PC-9 (cell line): ENCODE measurements around the gene PGS1. TPM values are rescaled to one million over a fixed set of nuclear protein-coding genes. Genes with fewer than 3 reads are reported as not detected.

Experiments used
- BruUV-seq: library from RNA; stranded (reverse); fragments of 400-500 nt; replicated peaks from 2 replicates; lab custom pipeline; 2021; lab: Mats Ljungman, UMichigan
- CTCF ChIA-PET: fragments of 300-600 bp; sonication (Branson Sonifier 250); formaldehyde crosslinking; loops from one replicate; lab custom pipeline; 2022; ENCODE audit warnings: antibody characterized with exemption; lab: Charles Lee
- POLR2A ChIA-PET: fragments of 300-600 bp; sonication (Branson Sonifier 250); formaldehyde crosslinking; loops from one replicate; lab custom pipeline; 2022; ENCODE audit warnings: antibody characterized with exemption; ENCODE audit not compliant: unreplicated experiment; lab: Charles Lee
- DNase-seq, 2 experiments: peaks; one replicate each; pipeline versions ENCODE4 v3.0.0 to v3.0.0-alpha.2; 2015 to 2022; ENCODE audit warnings: mixed read lengths in 1 of 2
- H2AFZ ChIP-seq: fragments of 200-600 bp; sonication (generic); 2 replicates; pipeline ENCODE4 v1.8.1; 2017; ENCODE audit warnings: antibody characterized with exemption
- H3F3A ChIP-seq: fragments of 200-600 bp; sonication (generic); 2 replicates; pipeline ENCODE4 v1.8.1; 2017; ENCODE audit warnings: antibody characterized with exemption, mild to moderate bottlenecking, low read depth; ENCODE audit not compliant: insufficient read depth
- H3K27ac ChIP-seq: fragments of 200-600 bp; sonication (generic); 2 replicates; pipeline ENCODE4 v1.6.1; 2016; ENCODE audit warnings: mixed run types
- H3K27me3 ChIP-seq: fragments of 200-600 bp; sonication (generic); 2 replicates; pipeline ENCODE4 v1.6.1; 2016; ENCODE audit warnings: low read depth, mixed run types; ENCODE audit not compliant: insufficient read depth
- H3K36me3 ChIP-seq: fragments of 200-600 bp; sonication (generic); 2 replicates; pipeline ENCODE4 v1.6.1; 2016; ENCODE audit warnings: low read depth, mixed run types
- H3K4me1 ChIP-seq: fragments of 200-600 bp; sonication (generic); replicated peaks from 2 replicates; pipeline ENCODE4 v1.6.1; 2016; ENCODE audit warnings: mixed run types; ENCODE audit not compliant: insufficient read depth
- H3K4me2 ChIP-seq: fragments of 200-600 bp; sonication (generic); 2 replicates; pipeline ENCODE4 v1.6.1; 2017; ENCODE audit warnings: mixed run types
- H3K4me3 ChIP-seq: fragments of 200-600 bp; sonication (generic); 2 replicates; pipeline ENCODE4 v1.6.1; 2016; ENCODE audit warnings: mixed run types
- H3K79me2 ChIP-seq: fragments of 200-600 bp; sonication (generic); 2 replicates; pipeline ENCODE4 v1.6.1; 2017; ENCODE audit warnings: low read depth, mixed run types
- H3K9me2 ChIP-seq: fragments of 200-600 bp; sonication (generic); 2 replicates; pipeline ENCODE4 v1.8.1; 2017; ENCODE audit warnings: mild to moderate bottlenecking; ENCODE audit not compliant: insufficient read depth
- H3K9me3 ChIP-seq: fragments of 200-600 bp; sonication (generic); 2 replicates; pipeline ENCODE4 v1.8.1; 2016; ENCODE audit warnings: low read depth; ENCODE audit not compliant: insufficient read depth
- H4K20me1 ChIP-seq: fragments of 200-600 bp; sonication (generic); 2 replicates; pipeline ENCODE4 v1.8.1; 2017; ENCODE audit not compliant: insufficient read depth
- CTCF ChIP-seq: fragments of 200-600 bp; sonication (generic); conservative IDR thresholded peaks from 2 replicates; pipeline ENCODE4 v1.6.1; 2017; ENCODE audit warnings: mixed run types, antibody characterized with exemption, mild to moderate bottlenecking, moderate library complexity
- EZH2 ChIP-seq: fragments of 200-600 bp; sonication (generic); IDR thresholded peaks from 2 replicates; pipeline ENCODE4 v1.8.0; 2017; ENCODE audit warnings: antibody characterized with exemption, low read depth
- intact Hi-C: fragments of 100-400 bp; cut with micrococcal nuclease; formaldehyde crosslinking; loops from one replicate; pipeline ENCODE4 v1.10.0; 2022; ENCODE audit not compliant: unreplicated experiment
- total RNA-seq: library from RNA; stranded (reverse); gene quantifications from 2 replicates; pipeline ENCODE4 v1.2.3, GENCODE V29; 2021

The PGS1 gene
- total RNA-seq, 1 experiment from 2014 or later: 40.2 TPM

DNA sequence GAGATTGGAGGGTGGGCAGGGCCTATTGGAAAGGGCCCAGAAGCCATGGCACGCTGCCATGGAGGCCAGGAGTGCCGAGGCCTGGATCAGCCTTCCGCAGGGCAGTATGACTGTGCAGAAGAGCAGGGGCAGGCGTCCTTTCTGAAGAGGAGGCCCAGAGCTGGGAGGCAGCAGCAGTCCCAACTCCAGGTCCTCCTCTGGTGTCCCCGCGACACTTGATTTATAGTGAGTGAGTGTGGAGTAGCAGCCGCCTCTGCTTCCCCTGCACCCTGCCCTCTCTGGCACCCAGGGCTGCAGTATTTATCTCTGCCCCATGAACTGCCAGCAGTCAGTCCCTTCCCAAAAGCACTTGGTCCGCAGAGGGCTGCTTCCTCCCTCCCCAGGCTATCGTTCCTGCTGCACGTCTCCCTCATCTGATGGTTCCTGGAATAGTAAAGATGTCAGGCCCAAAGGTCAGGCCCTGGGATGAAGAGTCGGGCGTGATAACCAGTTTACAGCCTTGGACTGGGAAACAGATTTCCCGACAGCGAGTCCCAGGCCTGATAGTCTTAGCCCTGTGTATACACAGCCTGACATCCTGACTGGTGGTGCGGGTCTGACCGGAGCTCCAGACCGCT, 32.9 kb downstream of the PGS1 start:
- Histone ChIP-seq H3K79me2 (0 out of 2 replicates have a peak, but pooled peaks cover 7% of the 10 kb centered on the region), H3F3A (no peaks in the 10 kb centered on the region), H3K36me3 (no peaks in the 10 kb centered on the region), H3K27ac (no peak overlapping the region), H2AFZ (no peak overlapping the region), H3K27me3 (no peaks in the 10 kb centered on the region), H3K4me3 (no peak overlapping the region), H4K20me1 (peaks cover 17% of the 10 kb centered on the region; the same call in 1 of the 2 replicates), H3K4me2 (no peak overlapping the region), H3K9me3 (no peaks in the 10 kb centered on the region), H3K4me1 (peaks cover 8% of the 10 kb centered on the region; the same call in 1 of the 2 replicates), H3K9me2 (no peaks in the 10 kb centered on the region)
- no peak for TF ChIP-seq CTCF
- TF ChIP-seq EZH2: no peak
- intact Hi-C loops: no loop called here
- BruUV-seq: no TSS peak
- ChIA-PET CTCF (no interaction called here), POLR2A (no interaction called here)
- no peak for DNase-seq

DNA sequence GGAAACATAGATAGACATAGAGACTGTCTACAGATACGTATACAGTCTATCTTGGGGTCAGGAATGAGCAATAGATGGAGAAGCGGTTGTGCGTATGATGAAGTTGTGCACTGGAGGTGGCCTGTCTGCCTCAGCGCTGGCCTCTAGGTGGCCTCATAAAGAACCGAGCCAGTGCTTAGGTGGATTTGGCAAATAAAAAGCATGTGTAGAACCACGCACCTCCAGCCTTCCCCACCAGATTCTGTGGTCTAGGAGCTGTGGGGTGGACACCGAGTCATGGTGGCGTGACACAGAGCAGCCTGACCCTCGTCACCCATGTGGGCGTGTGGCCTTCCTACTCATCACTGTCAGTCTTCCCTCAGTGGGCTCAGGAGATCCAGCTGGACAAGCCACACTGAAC, 34.0 kb downstream of the PGS1 start:
- POLR2A ChIA-PET: interaction anchor here (0.6 kb wide), 1 partner anchor 724 kb away, joined by 23 read pairs; no protein-coding TSS in a partner anchor
- no peak for DNase-seq

More for the DNA sequence above, 34.0 kb downstream of the PGS1 start:
- no peak overlapping the region for H3K4me3 ChIP-seq
- no TSS peak for BruUV-seq
- H4K20me1 ChIP-seq: peaks cover 17% of the 10 kb centered on the region; the same call in 1 of the 2 replicates
- H2AFZ ChIP-seq: no peak overlapping the region
- intact Hi-C loops: no loop called here
- no peaks in the 10 kb centered on the region for H3K27me3 ChIP-seq
- H3K9me3 ChIP-seq: no peaks in the 10 kb centered on the region
- H3K9me2 ChIP-seq: no peaks in the 10 kb centered on the region
- TF ChIP-seq CTCF (peak; percentile 35; the same call in 1 of the 2 replicates), EZH2 (no peak)
- H3K79me2 ChIP-seq: 0 out of 2 replicates have a peak, but pooled peaks cover under 1% of the 10 kb centered on the region
- no peaks in the 10 kb centered on the region for H3F3A ChIP-seq
- no peaks in the 10 kb centered on the region for H3K36me3 ChIP-seq
- peaks cover 8% of the 10 kb centered on the region; the same call in 1 of the 2 replicates for H3K4me1 ChIP-seq
- no peak overlapping the region for H3K27ac ChIP-seq
- CTCF ChIA-PET: interaction anchor here (0.7 kb wide), 1 partner anchor 12 kb away, joined by 16 read pairs; no protein-coding TSS in a partner anchor
- no peak overlapping the region for H3K4me2 ChIP-seq
